GM18870 (cell line): Measurements from ENCODE around the gene RERE.

Experiments used
- ATAC-seq: cut with Tn5 transposase; IDR thresholded peaks from one replicate; pipeline ENCODE4 v1.9.1; 2021; ENCODE audit warnings: moderate library complexity; ENCODE audit not compliant: unreplicated experiment

RERE gene

GRCh38 chr1:8376358-8376840 is 441.0 kb downstream of the RERE start:
- no peak for ATAC-seq

- no peak for ATAC-seq
Observed at GRCh38 chr1:8374812-8375211, 442.6 kb downstream of the RERE start.

DNA sequence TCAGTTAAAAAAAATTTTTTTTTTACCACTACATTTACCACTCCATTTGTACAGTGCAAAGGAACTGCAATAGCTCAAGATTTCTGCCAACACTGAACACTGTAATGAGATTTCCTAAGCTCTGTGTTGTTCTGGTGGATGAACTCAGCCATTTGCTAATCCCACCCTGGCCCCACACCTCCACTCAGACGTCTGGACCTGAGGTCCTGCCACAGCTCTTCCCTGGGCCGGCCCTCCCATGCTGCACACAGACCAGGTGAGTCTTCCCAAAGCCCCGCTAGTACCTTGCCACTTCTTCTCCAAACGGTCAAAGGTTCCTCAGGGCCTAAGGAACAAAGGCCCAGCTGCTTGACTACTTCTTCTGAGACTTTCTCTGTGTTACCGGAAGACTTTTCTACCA is 443.1 kb downstream of the RERE start:
- no peak for ATAC-seq

DNA sequence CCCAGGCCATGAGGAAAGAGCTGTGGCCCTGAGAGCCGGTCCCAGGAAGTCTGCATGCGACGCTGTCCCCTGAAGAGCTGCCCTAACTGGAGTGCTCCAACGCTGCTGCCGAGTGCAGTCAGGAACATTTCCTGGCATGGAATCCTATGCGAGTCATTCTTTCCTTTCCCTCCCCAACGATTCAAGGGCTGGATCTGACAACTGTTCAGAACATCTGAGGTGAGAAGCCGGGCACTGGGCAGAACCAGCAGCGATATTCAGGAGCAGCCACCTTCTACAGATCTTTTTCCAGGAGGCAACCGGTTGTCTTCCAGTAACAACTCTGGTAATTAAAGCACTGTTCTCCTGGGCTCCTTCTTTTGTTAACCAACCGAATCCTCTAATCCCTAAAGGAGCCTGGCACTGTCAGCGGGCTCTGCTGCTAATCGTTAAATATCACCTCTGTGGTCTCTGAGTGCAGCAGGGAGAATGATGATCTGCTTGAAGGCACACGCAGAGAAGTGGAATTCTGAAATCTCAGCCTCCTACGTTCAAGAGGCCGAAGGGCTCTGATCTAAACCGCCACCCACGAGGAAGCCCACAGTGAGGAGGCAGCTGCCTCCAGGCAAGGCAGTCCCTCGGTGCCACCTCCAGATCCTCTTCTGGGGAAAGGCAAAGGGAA is 443.7 kb downstream of the RERE start:
- ATAC-seq = no peak

DNA sequence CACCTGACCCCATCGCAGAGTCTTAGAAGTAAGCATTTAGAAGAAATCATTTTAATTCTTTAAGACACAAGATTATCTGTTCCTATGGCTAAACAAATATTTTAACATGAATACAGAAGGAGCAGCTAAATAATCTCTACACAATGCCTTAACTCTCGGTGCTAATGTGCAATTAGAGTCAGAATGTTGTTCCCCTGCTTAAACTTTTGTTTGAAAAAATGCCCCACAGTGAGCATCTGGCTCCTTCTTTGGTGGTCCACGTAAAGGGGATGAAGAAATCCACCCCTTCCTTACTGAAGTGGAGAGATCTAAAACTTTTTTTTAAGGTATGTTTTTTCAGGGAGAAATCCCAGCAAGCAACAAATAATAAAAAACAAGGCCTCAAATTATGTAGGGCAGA is 444.3 kb downstream of the RERE start:
- ATAC-seq = no peak

- no peak for ATAC-seq
Observed at GRCh38 chr1:8371372-8371991, 446.0 kb downstream of the RERE start.

- no peak for ATAC-seq
Observed at GRCh38 chr1:8370905-8371315, 446.5 kb downstream of the RERE start.

- ATAC-seq = no peak
Observed at GRCh38 chr1:8370046-8370881, 447.2 kb downstream of the RERE start.

DNA sequence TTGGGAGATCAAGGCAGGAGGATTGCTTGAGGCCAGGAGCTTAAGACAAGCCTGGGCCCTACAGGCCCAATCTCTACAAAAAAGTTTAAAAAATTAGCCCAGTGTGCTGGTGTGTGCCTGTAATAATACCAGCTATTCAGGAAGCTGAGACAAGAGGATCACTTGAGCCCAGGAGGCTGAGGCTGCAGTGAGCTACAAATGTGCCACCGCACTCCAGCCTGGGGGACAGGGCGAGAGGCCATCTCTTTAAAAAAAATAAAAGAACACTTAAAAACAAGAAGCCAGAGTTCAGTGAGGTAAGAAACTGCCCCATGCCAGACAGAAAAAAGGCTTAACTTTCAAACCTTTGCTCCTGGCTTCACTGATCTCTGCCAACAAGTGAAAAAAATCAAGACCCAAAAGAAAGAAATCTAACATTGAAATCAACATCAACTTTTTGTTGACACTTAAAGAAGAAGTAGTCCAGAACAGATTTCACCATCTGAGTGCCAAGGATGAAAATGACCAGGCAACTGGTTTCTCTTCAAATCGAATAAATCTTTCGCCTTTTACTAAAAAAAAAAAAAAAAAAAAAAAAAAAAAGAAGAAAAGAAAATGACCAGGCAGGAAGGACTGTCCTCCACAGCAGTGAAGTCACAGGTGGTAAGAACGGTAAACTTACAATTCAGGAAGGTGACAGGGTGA is 448.3 kb downstream of the RERE start:
- ATAC-seq = no peak

DNA sequence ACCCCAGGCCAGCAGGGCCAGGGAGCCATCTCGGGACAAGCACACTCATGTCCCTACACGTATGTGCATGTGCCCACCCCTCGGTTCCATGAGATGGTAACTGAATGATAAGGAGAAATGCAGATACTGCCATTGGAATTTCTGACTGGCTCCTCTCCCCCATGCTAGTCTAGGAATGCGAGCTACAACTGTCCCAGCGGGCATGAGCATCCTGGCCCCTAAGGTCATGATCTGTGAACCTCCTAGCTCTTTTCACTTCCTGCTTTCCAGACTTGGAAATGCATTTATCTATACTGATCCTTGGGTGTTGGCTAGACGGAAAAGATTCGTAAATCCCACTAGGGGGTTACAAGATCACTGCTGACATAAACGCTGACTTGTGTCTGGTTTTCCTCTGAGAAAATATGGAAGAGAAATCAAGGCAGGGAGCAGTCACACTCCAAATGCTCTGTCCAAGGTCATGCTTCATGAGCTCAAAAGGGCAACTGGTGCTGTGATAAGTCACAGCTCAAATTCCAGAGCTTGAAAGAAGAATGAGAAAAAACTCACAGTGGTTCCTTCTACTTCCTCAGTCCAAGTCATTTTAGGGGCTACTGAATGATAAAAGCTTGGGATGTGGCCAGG is 449.8 kb downstream of the RERE start:
- no peak for ATAC-seq

DNA sequence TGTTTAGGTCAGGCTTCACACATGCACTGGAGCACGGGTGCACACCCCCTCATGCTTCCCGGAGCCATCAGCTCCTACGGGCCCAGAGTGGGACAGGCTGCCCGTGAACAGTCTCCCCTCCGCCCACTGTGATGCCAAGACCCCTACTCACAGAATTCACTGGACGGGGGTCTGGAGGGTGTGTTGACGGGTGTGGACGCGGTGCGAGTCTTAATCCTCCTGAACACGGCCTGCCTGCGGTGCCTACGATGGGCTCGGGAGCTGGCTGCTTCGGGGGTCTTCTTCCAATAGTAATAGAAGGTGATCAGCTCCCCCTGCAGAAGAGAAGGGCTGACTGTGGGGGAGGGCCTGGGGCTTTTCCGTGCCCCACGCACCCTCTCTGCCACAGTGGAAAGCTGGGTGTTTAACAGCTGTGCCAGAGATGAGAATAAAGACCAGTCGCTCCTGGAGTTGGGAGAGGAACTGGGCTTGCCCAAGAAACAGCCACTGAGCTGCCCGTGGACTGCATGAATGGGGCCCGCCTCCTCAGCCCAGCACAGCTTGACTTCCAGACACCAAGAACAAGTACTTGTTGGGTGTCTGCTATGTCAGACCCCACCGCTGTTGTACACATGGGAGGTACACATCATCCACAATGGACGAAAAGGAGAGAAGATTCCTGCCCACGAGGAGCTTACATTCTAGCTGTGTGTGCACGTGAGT is 451.6 kb downstream of the RERE start:
- no peak for ATAC-seq

- ATAC-seq = no peak
Observed at GRCh38 chr1:8364528-8365442, 452.7 kb downstream of the RERE start.

GRCh38 chr1:8363767-8364301 is 453.6 kb downstream of the RERE start:
- ATAC-seq = no peak

GRCh38 chr1:8363186-8363766 is 454.2 kb downstream of the RERE start:
- no peak for ATAC-seq

- no peak for ATAC-seq
Observed at GRCh38 chr1:8362701-8363101, 454.7 kb downstream of the RERE start.

DNA sequence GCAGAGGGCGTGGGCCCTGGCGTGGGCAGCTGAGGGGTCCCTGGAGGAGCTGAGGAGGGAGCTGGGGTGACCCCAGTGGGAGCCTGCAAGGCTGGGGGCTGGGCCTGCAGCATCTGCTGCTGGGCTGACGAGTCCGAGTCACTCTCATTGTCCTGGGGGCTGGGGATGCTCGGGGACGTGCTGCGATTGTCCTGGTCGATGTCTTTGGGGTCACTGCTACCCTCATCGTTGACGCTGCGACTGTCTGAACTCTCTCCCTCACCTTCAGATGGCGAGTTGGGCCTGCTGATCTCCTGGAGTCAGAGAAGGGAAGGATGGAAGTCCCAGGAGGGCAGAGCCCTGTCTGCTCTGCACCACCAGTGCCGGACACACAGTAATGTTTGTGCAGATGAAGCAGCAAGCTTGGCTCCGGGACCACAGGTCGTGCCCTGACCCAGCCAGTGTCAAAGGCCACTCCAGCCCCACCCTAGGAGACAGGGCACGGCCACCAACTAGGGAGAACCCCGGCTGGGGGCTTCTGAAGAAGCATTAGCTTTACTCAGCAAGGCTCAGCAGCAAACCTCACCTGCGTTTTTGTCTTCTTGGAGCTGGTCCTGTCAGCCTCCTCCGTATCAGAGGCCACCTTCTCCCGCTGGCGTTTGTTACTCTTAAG is 456.1 kb downstream of the RERE start:
- no peak for ATAC-seq

GRCh38 chr1:8360493-8361197 is 456.8 kb downstream of the RERE start:
- no peak for ATAC-seq
